Measurements from ENCODE around the gene SLC41A1.
A peak's percentile ranks its signal among the peaks of the same experiment; 100 is the strongest.

SLC41A1 gene

DNA sequence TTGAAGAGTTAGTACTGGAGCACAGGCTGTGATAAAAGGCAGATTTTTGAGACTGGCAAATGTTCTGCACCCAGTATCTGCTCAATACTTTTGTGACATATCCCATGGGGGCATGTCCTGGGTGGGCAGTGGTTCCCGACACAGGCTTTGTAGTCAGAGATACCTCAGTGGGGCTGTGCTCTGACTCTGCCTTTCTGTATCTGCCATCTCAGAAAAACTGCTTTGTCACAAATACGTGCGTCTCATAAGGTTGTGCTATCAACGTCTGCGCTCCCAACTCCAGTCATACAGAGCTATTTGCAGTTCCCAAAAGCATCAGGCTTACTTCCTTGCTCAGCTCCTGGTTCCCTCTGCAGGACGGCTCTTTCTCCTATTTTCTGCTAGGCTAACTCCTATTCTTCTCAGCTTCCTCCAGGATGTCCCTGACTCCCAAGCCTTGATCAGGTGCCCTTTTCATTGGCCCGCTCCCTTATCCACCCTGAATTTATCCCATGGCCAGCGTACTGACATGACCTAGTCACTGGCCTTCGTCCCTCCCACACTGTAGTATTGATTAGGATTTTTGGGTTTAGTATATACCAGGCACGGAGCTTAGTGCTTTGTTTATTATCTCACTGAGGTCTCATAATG, 25.6 kb downstream of the SLC41A1 start:
- DNase-seq (ENCODE audit: low read depth, low spot score) = no peak

DNA sequence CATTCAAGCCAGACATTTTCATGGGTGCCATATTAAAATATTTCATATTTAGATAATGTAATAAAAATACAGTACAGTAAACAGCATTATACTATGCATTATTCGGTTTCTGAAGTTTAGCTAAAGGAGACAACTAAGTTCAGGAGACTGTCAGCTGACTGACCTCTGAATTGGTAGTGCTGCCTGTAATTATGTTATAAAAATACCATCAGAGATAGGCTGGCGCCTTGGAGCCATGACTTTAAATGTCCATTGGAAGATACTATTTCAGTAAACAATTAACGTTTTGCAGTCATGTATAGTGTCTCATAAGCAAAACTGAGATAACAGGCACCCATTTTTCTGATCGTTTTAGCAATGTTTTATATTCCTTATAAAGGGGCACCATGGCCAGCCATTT, 26.4 kb downstream of the SLC41A1 start:
- no peak for DNase-seq (ENCODE audit: low read depth, low spot score)

DNA sequence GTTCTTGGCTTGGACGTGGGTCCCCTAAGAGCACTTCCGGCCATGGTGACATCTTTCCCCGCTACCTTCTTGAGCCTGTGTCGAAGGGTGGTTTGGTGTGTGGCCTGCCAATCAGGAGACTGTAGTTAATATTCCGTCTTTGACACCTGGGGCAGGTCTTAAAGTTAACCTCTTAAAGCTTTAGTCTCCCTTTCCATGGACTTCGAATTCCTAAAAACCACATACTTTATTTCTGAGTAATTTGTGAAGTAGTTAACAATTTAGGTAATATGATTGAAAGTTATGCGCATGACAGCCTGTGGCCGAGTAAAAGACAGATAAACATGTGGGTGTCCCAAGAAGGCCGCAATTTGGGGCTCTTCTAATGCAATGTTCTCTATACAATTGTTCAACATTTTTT, 27.6 kb downstream of the SLC41A1 start:
- no peak for DNase-seq (ENCODE audit: low read depth, low spot score)

DNA sequence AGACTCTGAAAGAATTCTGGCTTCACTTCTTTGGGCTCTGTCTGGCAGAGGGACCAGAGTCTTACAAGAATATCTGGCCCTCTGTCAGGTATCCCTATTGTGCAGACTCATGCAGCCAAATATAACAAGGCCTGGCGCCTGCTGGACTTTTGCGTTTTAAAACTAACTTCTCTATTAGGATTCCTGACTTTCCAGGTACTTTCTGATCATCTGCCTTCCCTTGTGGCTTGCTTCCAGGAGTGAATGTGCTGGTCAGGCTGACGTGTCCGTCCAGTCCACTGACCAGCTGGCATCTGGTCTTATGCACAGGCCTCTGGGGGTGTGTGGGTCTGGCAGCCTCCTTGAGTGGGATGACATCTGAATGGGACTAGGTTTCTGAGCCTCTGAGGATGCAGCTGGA, 29.1 kb downstream of the SLC41A1 start:
- peak; percentile 83 for DNase-seq (ENCODE audit: low read depth, low spot score)

DNA sequence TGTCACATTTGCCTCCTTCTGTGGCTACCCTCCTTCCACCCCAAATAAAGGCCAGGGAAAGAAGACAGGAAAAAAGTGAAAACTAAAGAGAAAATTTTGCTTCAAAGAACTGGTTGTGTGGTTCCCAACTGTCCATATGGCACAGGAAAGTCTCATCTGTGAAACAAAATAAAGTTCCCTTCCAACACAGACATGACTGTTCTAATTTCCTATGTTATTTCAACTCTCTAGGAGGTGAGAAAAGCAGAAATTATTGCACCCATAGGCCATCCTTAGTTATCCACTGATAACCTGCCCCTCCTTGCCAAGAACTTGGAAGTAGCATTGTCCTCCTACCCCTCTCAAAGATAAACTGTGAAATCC, 29.6 kb downstream of the SLC41A1 start:
- no peak for DNase-seq (ENCODE audit: low read depth, low spot score)

DNA sequence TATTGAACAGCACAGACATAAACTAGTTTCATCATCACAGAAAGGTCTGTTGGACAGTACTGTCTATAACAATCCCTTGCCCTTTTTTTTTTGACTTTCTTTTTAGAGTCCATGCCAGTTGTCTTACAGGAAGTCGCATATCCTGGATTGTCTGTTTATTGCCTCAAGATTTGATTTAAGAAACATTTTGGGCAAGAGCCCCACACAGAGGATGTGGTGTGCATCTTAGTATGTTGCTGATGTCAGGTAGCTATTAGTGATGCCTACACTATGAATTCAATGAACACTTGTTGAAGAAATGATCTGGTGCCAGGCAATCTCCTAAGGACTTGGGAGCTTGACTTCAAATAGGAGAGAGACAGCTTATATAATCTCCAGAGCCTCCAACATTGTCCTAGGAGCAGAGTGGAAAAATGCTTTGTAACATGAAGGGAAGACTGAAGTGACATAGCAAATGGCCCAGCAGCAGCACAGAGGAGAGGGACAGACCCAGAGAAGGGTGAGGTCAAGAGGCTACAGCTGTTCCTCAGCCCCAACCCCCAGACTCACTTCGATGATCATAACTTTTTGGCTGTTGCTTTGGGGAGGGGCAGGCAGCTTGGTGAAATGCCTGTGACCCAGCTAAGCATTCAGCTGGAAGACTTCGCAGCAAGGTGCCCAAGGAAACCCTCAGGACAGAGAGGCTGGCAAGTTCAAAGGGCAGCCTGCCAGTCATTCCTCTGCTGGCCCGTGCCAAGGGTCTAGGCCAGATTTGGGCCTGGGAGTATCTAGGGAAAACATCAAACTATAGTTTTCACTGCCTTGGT, 30.2 kb downstream of the SLC41A1 start:
- no peak for DNase-seq (ENCODE audit: low read depth, low spot score)

DNA sequence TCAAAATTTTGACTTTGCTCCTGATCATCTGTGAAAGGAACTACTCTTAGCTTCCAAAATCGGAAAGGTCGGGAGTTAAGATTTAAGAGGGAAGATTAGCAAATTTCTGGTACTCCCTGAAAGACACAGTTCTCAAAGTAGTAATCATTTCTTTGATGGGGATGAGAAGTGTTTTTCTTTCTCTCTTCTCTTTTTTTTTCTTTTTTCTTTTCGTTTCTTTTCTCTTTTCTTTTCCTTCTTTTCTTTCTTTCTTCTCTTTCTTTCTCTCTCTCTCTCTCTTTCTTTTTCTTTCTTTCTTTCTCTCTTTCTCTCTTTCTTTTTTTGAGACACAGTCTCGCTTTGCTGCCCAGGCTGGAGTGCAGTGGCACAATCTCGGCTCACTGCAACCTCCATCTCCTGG, 32.7 kb downstream of the SLC41A1 start:
- no peak for DNase-seq (ENCODE audit: low read depth, low spot score)

DNA sequence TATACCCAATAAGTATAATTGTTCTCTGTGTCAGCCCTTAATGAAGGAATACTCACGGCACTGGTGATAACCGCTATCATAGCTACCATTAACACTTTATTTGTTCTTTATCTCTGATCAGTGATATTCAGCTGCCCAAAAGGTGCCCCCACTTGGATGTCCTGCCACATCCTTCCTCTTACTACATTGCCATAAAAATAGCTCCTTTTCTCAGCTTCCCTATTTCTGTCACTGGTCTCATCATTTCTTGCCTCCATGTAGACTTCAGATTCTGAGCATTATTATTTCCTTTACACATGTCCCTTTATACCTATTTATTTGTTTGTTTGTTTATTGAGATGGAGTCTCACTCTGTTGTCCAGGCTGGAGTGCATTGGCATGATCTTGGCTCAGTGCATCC, 35.0 kb downstream of the SLC41A1 start:
- DNase-seq (ENCODE audit: low read depth, low spot score) = no peak

DNA sequence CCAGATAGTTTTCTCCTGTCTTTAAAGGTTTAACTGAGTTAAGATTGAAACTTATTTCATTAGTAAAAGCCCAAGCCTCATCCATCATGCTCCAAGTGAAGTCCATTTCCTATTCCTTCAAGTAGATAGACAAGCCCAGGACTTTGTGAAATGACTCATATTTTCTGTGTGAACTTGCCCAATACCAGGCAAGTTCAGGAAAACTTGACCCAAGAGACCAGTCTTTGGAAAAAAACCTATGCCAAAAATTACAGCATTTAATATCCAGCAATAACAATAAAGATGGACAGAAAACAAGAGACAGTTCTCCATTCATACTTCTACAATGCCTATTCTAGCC, 37.3 kb downstream of the SLC41A1 start:
- DNase-seq (ENCODE audit: low read depth, low spot score) = peak; percentile 5

DNA sequence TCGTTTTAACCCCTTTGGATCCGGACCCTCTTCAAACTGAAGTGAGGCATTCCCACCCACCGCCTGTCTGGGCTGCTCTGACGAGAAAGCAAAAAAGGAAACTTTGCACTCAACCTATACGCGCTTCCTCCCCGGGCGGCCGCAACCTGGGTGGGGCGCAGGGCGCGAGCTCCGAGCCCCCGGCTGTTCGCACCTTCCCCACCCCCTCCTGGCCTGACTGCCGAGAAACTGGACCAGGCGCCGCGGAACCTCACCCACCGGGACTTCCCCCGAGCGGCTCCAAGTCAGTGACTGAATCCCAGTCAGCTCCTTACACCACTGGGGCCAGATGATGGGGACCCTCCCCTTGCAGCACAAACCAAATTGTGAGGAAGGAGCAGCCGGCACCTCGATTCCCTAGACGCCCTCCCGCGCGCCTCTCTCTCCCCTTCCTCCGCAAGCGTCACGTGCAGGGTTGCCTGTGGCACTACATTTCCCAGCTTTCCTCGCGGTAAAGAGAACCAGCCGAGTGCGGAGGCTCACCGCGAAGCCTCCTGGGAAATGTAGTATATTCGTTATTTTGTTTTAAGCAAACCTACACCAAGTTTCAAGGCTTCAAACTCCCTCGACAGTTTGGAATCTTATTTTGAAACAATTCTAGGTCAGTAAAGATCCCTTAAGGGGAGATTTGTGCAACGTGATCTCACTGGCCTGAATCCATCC, 37.8 kb downstream of the SLC41A1 start, which contains the start of gene RAB29:
Gene RAB29 (minus strand): TSS at position 468 of the 702 bp plus-strand sequence. CDS start 526 bp downstream, outside the sequence.
- DNase-seq (ENCODE audit: low read depth, low spot score) = peak; percentile 87

DNA sequence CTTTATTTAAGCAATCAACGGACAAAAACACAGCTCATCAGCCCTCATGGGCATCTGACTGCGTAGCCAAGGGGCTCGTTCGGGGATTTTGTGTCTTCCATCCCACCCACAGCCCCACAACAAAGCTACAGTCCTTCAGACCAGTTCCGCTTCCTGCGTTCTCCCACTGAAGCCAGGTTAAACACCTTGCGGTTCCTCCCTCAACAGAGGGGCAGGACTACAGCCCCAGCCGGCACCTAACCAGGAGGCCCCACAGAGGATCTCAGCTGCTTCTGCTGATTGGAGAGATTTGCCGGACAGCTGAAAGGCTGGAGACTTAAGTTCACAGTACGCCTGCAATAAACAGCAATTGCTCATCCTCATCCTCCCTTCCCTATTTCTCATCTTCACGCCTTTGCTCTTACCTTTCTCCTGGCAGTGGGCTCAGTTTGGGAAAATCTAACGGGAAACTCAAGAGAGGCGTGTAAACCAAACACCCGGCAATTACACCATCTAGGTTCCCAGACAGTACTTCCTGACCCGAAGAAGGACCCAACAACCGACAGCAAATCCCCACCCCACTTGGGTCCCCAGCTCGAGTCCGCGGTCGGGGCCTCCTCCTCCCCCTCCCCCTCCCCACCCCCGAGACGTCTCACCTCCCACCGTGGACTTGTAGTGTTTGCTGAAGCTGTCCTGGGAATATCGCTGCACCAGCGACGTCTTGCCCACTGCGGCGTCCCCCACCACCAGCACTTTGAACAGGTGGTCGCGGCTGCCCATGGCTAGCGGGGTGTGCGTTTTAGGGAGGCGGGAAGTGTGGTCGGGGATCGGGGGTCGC, 38.6 kb downstream of the SLC41A1 start:
- DNase-seq (ENCODE audit: low read depth, low spot score) = peak; percentile 12

DNA sequence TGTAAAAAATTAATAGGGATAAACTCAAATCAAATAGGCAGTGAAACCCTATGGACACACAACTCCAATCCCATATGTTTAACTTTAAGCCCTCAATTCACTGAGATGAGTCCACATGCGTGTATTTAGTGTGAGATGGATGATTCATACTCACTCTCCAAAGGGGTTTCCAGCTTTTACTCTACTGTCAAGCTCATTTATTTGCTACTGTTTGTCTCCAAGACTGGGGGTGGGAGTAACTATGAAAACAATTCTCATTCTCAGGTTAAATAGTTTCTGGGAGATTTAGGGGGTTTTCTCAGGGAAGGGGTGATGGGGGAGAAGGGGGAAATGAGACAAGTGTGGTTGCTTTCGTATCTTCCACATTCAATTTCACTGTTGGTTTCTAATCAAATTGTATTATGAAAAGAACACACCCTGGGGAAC, 40.4 kb downstream of the SLC41A1 start:
- DNase-seq (ENCODE audit: low read depth, low spot score) = no peak

DNA sequence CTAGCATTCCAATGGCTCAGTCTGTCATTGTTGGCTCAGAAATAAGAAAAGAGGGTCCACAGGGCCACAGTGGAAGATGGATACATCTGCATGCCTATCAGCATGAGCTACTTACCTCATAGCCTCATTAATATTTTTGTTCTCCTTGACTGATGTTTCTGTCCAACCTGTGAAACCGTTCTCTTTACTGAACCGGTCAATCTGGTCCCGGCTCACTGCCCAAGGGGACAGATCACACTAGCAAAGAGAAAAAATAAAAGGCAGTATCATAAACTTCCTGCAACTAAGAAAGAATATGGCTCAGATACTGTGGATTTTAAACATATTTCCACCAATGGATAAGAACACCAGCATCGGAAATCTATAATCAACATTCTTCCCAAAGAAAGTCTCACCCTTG, 42.4 kb downstream of the SLC41A1 start:
- DNase-seq (ENCODE audit: low read depth, low spot score) = no peak

DNA sequence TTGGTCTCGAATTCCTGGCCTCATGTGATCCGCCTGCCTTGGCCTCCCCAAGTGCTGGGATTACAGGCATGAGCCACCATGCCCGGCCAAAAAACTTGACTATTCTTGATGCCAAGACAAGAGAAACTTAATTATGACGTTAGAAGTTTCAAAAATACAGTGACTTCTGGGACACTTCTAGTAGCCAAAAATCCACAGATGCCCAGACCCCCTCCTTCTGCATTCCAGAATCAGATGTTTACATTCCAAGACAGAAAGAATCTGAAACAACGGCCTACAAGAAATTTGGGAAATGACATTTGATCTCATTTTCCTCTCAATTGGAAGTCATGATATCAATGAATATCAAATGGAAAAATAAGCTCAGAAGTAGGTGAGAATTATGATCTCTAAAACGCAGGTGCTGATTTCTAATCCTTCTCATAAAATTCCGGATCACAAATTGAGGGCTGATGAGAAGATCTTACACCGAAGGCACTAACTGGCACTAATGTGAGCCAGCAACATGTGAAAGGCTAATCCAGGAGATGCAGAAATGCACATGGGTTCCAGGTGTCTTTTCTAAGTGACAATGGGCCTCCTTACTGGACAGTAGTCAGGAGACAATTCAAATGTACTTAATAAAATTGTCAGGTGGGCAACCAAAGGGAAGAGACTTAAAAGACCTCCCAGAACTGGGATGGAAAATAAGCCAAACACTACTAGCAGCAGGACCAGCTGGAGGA, 43.2 kb downstream of the SLC41A1 start:
- no peak for DNase-seq (ENCODE audit: low read depth, low spot score)

DNA sequence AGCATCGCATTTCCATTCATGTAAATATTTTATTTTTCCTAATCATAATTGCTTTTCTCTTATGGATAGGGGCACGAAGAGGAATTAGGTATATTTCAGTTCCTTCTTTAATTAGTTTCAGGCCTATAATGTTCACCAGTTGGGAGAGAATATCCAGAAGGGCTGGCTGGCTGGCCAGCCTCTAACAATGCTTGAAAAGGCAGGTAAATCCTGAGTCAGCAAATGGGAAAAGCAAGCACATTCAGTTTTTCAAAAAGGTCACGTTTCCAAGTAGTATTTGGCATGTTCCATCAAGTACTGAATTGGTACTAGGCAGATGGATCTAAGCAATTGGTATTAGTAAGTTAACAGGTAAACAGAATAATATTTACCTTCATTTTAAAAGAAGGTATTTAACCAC, 45.8 kb downstream of the SLC41A1 start:
- DNase-seq (ENCODE audit: low read depth, low spot score) = no peak

DNA sequence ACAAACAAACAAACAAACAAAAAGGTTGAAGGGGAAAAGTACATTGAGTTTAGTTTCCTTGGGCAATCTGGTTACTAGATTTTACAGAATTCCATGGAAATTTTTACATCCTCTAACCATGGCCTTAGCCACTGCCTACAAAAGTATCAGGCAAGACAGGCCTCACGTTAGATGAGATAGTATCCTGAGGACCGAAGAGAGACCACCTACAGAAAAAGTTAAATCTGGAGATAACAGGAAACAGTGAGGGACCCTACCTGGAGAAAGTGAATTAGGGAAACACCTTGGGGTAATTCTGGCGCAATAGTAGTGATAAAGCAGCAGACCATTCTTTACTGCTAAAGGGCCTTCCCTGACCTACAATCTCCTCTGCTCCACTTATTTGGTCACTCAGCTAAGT, 46.4 kb downstream of the SLC41A1 start:
- no peak for DNase-seq (ENCODE audit: low read depth, low spot score)

DNA sequence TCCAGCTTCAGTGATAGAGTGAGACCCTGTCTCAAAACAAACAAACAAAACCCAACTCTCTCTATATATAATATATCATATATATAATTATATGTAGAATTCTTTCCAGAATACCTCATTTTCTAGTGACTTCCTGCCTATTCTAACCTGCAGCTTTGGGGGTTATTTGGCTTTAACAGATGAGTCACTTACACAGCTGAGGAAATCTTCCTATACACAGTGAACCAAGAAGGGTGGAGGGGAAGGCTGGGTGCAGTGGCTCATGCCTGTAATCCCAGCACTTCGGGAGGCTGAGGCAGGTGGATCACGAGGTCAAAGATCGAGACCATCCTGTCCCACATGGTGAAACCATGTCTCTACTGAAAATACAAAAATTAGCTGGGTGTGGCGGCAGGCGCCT, 47.0 kb downstream of the SLC41A1 start:
- no peak for DNase-seq (ENCODE audit: low read depth, low spot score)

DNA sequence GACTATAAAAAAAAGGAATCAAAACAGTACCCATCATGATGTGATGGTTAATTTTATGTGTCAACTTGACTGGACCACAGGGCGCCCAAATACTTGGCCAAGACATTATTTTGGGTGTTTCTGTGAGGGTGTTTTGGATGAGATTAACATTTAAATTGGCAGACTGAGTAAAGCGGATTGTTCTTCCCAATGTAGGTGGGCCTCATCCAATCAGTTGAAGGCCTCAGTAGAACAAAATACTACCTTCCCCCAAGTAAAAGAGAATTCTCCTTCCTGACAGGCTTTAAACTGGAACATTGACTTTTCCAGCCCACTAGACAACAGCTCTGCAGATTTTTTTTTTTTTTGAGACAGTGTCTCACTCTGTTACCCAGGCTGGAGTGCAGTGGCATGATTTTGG, 48.4 kb downstream of the SLC41A1 start:
- DNase-seq (ENCODE audit: low read depth, low spot score) = no peak

DNA sequence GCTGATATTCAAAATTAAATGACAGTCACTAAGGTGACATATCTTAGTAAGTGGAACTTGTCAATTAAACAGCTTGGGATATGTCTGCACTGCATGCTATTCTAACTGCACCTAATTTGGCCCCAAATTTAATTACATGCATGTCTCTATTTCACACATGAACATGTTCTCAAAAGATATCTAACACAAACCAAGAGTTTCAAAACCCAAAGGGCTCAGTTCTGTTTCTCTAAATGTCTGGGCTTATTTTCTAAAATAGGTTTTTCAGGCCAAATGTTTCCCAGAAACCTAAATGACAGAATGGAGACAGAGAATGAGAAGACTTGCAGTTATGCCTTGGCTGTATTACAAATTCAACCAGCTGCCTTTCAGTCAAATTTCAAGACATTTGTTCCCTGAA, 49.0 kb downstream of the SLC41A1 start:
- DNase-seq (ENCODE audit: low read depth, low spot score) = no peak

DNA sequence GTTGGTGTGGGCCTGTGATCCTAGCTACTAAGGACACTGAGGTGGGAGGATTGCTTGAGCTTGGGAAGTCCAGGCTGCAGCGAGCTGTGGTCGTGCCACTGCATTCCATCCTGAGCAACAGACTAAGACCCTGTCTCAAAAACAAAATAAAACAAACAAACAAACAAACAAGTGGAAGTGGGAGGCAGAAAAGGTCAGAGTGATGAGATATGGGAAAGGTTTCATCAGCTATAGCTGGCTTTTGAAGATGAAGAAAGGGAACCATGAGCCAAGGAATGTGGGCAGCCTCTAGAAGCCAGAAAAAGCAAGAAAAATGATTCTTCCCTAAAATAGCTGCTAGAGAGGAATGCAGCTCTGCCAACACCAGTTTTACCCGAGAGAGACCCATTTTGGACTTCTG, 52.4 kb downstream of the SLC41A1 start:
- DNase-seq (ENCODE audit: low read depth, low spot score) = no peak

DNA sequence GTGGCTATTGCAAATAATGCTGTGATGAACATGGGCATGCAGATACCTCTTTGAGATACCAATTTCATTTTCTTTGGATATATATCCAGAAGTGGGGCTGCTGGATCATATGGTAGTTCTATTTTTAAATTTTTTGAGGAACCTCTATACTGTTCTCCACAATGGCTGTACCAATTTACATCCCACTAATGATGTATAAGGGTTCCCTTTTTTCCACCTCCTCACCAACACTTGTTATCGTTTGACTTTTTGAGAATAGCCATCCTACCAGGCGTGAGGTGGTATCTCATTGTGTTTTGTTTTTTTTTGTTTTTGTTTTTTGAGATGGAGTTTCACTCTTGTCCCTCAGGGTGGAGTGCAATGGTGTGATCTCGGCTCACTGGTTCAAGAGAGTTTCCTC, 56.4 kb downstream of the SLC41A1 start:
- DNase-seq (ENCODE audit: low read depth, low spot score) = no peak
